GM10266 (cell line): ENCODE data around the gene GTF3C5.
"Not testable (repeated sequence)": the region's sequence is repeated elsewhere in the genome, so short reads cannot be mapped to it uniquely, and the experiment has no call there.

ENCODE experiments used
- DNase-seq: peaks from one replicate; pipeline ENCODE4 v3.0.0; 2012; ENCODE audit errors: extremely low spot score
- CTCF ChIP-seq: IDR thresholded peaks from 2 replicates; pipeline ENCODE4 v1.5.1; 2012; ENCODE audit warnings: mild to moderate bottlenecking, low read depth; ENCODE audit not compliant: control insufficient read depth, insufficient read depth; ENCODE audit errors: missing control alignments

The GTF3C5 gene

DNA sequence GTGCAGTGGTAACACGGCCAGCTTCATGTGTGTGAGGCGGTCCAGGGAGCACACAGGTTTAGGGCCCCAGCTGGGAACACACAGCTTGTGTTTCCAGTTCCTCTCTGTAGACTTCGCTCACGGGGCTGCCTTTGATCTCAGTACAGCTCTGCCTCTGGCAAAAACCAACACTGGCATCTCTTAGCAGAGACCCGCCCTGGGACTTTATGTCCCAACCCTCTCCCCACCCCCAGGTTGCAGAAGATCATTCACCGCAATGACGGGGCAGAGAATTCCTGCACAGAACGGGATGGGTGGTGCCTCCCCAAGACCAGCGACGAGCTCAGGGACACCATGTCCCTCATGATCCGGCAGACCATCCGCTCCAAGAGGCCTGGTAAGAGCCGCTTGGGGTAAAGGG, 25.7 kb downstream of the GTF3C5 start:
- DNase-seq, result no peak
- TF ChIP-seq CTCF, result no peak

- no peak for TF ChIP-seq CTCF
- DNase-seq, result no peak
These were observed 26.2 kb downstream of the GTF3C5 start for GRCh38 chr9:133057006-133057405.

GRCh38 chr9:133057553-133057952, 26.8 kb downstream of the GTF3C5 start:
- no peak for DNase-seq
- no peak for TF ChIP-seq CTCF

DNA sequence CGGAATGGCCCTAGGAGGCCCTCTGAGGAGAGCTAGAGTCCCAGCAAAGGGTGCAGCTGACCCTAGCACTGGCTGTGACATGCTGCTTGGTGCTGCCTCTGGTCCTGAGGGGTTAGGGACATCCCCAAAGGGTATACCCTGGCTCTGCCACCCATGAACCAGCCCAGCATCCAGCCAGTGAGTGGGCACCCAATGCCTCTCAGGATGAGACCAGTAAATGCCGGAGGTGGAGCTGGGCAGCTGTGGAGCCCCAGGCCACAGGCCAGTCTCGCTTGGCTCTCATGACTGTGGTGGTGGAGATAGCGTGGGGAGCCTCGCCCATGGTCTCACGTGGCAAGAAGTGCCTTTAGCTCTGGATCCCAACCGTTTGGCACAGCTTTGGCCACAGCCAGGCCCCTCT, 27.3 kb downstream of the GTF3C5 start:
- DNase-seq, result no peak
- no peak for TF ChIP-seq CTCF

GRCh38 chr9:133058550-133059320, 27.9 kb downstream of the GTF3C5 start:
- no peak for TF ChIP-seq CTCF
- DNase-seq, result peak; percentile 43

GRCh38 chr9:133059623-133060022, 28.8 kb downstream of the GTF3C5 start:
- no peak for DNase-seq
- no peak for TF ChIP-seq CTCF

DNA sequence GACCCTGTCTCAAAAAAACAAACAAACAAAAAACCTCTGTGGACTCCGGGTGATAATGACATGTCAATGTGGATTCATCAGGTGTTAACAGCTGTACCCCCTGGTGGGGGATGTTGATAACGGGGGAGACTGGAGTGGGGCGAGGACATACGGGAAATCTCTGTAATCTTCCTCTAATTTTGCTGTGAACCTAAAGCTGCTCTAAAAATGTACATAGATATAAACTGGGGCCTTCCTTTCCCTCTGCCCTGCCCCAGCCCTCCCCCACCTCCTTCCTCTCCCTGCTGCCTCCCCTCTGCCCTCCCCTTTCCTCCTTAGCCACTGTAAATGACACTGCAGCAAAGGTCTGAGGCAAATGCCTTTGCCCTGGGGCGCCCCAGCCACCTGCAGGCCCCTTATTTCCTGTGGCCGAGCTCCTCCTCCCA, 29.6 kb downstream of the GTF3C5 start:
- TF ChIP-seq CTCF, result no peak
- DNase-seq, result no peak

DNA sequence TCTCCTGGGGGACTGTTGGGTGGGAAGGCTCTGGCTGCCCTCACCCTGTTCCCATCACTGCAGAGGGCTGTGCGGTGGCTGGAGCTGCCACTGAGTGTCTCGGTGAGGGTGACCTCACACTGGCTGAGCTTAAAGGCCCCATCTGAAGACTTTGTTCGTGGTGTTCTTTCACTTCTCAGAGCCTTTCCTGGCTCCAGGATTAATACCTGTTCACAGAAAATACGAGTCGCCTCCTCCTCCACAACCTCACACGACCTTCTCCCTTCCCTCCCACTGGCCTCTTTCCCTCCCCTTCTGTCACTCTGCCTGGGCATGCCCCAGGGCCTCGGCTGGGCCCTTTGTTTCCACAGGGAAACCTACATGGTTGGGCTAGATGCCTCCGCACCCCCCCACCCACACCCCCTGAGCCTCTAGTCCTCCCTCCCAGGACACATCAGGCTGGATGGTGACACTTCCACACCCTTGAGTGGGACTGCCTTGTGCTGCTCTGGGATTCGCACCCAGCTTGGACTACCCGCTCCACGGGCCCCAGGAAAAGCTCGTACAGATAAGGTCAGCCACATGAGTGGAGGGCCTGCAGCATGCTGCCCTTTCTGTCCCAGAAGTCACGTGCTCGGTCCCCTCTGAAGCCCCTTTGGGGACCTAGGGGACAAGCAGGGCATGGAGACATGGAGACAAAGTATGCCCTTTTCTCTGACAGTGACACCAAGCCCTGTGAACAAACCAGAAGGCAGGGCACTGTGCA, 30.4 kb downstream of the GTF3C5 start:
- not testable (repeated sequence) for DNase-seq

GRCh38 chr9:133061764-133062145, 31.0 kb downstream of the GTF3C5 start, which contains the start of gene CEL:
Gene CEL, plus strand, starts transcription at chr9:133061981. Its CDS starts 22 bp downstream, at chr9:133062003.
- DNase-seq, result not testable (repeated sequence)

GRCh38 chr9:133062569-133062968, 31.8 kb downstream of the GTF3C5 start:
- not testable (repeated sequence) for DNase-seq
